HG03442 (cell line): Measurements from ENCODE around the gene AKIRIN2.
"Not testable (repeated sequence)": the region's sequence is repeated elsewhere in the genome, so short reads cannot be mapped to it uniquely, and the experiment has no call there.

ENCODE experiments used
- ATAC-seq: cut with Tn5 transposase; IDR thresholded peaks from one replicate; pipeline ENCODE4 v1.9.1; 2021; ENCODE audit warnings: mild to moderate bottlenecking, moderate library complexity; ENCODE audit not compliant: unreplicated experiment

The AKIRIN2 gene

GRCh38 chr6:87690441-87690840, 11.6 kb downstream of the AKIRIN2 start:
- ATAC-seq = no peak

- ATAC-seq = not testable (repeated sequence)
Observed at GRCh38 chr6:87687893-87688292, 14.1 kb downstream of the AKIRIN2 start.

- ATAC-seq = no peak
Observed at GRCh38 chr6:87687296-87687695, 14.7 kb downstream of the AKIRIN2 start.

- not testable (repeated sequence) for ATAC-seq
Observed at GRCh38 chr6:87686636-87687205, 15.3 kb downstream of the AKIRIN2 start.

GRCh38 chr6:87684895-87685654, 17.0 kb downstream of the AKIRIN2 start:
- ATAC-seq = no peak

- ATAC-seq = no peak
Observed at GRCh38 chr6:87683890-87684289, 18.1 kb downstream of the AKIRIN2 start.

GRCh38 chr6:87682310-87682709, 19.7 kb downstream of the AKIRIN2 start:
- peak; percentile 67 for ATAC-seq

GRCh38 chr6:87675004-87675681, 26.9 kb downstream of the AKIRIN2 start:
- no peak for ATAC-seq

GRCh38 chr6:87674290-87674689, 27.7 kb downstream of the AKIRIN2 start:
- ATAC-seq = no peak

GRCh38 chr6:87673237-87673636, 28.8 kb downstream of the AKIRIN2 start:
- no peak for ATAC-seq

- no peak for ATAC-seq
Observed at GRCh38 chr6:87672641-87673040, 29.4 kb downstream of the AKIRIN2 start.

GRCh38 chr6:87671555-87672029, 30.4 kb downstream of the AKIRIN2 start:
- no peak for ATAC-seq

GRCh38 chr6:87670707-87671106, 31.3 kb downstream of the AKIRIN2 start:
- ATAC-seq = no peak

- peak; percentile 44 for ATAC-seq
Observed at GRCh38 chr6:87669051-87669450, 33.0 kb downstream of the AKIRIN2 start.

- ATAC-seq = no peak
Observed at GRCh38 chr6:87668013-87668412, 34.0 kb downstream of the AKIRIN2 start.

- no peak for ATAC-seq
Observed at GRCh38 chr6:87667032-87667431, 35.0 kb downstream of the AKIRIN2 start.

GRCh38 chr6:87664921-87665485, 37.0 kb downstream of the AKIRIN2 start:
- no peak for ATAC-seq

GRCh38 chr6:87663434-87663833, 38.6 kb downstream of the AKIRIN2 start:
- no peak for ATAC-seq

GRCh38 chr6:87661503-87661902, 40.5 kb downstream of the AKIRIN2 start:
- no peak for ATAC-seq

- ATAC-seq = no peak
Observed at GRCh38 chr6:87661016-87661415, 41.0 kb downstream of the AKIRIN2 start.

- no peak for ATAC-seq
Observed at GRCh38 chr6:87660226-87660911, 41.7 kb downstream of the AKIRIN2 start.
